Stomach (tissue), 9 donors: ENCODE results near the gene UBA1. TPM values are rescaled to one million over a fixed set of nuclear protein-coding genes. Genes with fewer than 3 reads are reported as not detected.

ENCODE experiments used
- DNase-seq, 2 donors: peaks; one replicate each; pipeline versions ENCODE4 v3.0.0 to v3.0.0-alpha.2; 2013 to 2019
- H3K27ac ChIP-seq, 5 donors: fragments of 200-600 bp in 4 of 5; sonication (generic) in 4 of 5; one replicate each; pipeline ENCODE4 v1.5.1; 2013 to 2019; ENCODE audit warnings: mild to moderate bottlenecking in 1 of 5, moderate library complexity in 1 of 5
- H3K27me3 ChIP-seq, 3 donors: fragments of 200-600 bp; sonication (generic); one replicate each; pipeline ENCODE4 v1.5.1; 2017 to 2019; ENCODE audit warnings: mixed run types in 1 of 3
- H3K36me3 ChIP-seq, 4 donors: fragments of 200-600 bp; sonication (generic); 1 replicate in 3 of 4; 2 replicates in 1 of 4; pipeline ENCODE4 v1.5.1; 2016 to 2019
- H3K4me1 ChIP-seq, 4 donors: fragments of 200-600 bp; sonication (generic); one replicate each; pipeline ENCODE4 v1.5.1; 2016 to 2019
- H3K4me3 ChIP-seq, 4 donors: fragments of 200-600 bp; sonication (generic) in 3 of 4; one replicate each; pipeline ENCODE4 v1.5.1; 2016 to 2019; ENCODE audit warnings: mild to moderate bottlenecking in 1 of 4
- H3K9me3 ChIP-seq, 4 donors: fragments of 200-600 bp; sonication (generic); one replicate each; pipeline ENCODE4 v1.5.1; 2016 to 2019
- CTCF ChIP-seq, 7 experiments: fragments of 450-650 bp in 4 of 7; fragments of 200-600 bp in 3 of 7; sonication (generic) in 3 of 7; IDR thresholded peaks; one replicate each; pipeline ENCODE4 v1.5.1; 2016 to 2019; ENCODE audit warnings: antibody characterized with exemption in 7 of 7, control low read depth in 2 of 7, mild to moderate bottlenecking in 1 of 7
- EP300 ChIP-seq: sonication (generic); formaldehyde crosslinking; IDR thresholded peaks from one replicate; pipeline ENCODE4 v1.6.1; 2017; ENCODE audit warnings: antibody characterized with exemption
- POLR2A ChIP-seq, 4 donors: fragments of 450-650 bp; IDR thresholded peaks; one replicate each; pipeline ENCODE4 v1.6.1; 2016; ENCODE audit warnings: antibody characterized with exemption in 4 of 4, control low read depth in 2 of 4, mild to moderate bottlenecking in 1 of 4, moderate library complexity in 1 of 4
- POLR2AphosphoS5 ChIP-seq, 3 donors: sonication (generic); formaldehyde crosslinking; IDR thresholded peaks; one replicate each; pipeline ENCODE4 v1.6.1; 2016; ENCODE audit warnings: antibody characterized with exemption in 3 of 3
- WGBS, 5 donors: extraction: QIAGEN DNeasy Blood & Tissue Kit in 3 of 5; methylation state at CpG; one replicate each; pipeline versions ENCODE4 v1.1.5 to v1.1.7; 2013 to 2018; 5-methylcytosine and 5-hydroxymethylcytosine counted together
- intact Hi-C: fragments of 100-400 bp; cut with DNase I; formaldehyde crosslinking; loops from one replicate; pipeline ENCODE4 v1.15.1; 2023; ENCODE audit warnings: low total_unique reads
- polyA plus RNA-seq, 3 donors: library from polyadenylated mRNA; stranded (reverse); fragments of 200-250 nt; gene quantifications; one replicate each; pipeline ENCODE4 v1.2.3, GENCODE V29; 2013
- total RNA-seq, 5 donors: library from RNA; depleted of rRNA; stranded (reverse); fragments of >200 nt; gene quantifications; one replicate each; pipeline versions ENCODE4 v1.1.0 to v1.2.3, GENCODE V29; 2014 to 2016
- donor health status: healthy with polysubstance abuse.
- donor health status: Bipolar disorder and iron deficiency.
- donor health status: healthy.

Gene UBA1
- total and polyA plus RNA-seq, 8 donors, result 59.3 to 278 (median 86.9) TPM

- H3K36me3 ChIP-seq, result peaks cover 29 to 43% (median 39%) of the 10 kb centered on the region in 4 donors
- H3K27me3 ChIP-seq, result no peaks in the 10 kb centered on the region
- DNase-seq, result no peak
- H3K4me3 ChIP-seq, result no peak overlapping the region
- H3K27ac ChIP-seq, result no peak overlapping the region
- intact Hi-C loops, result no loop called here
- no peaks in the 10 kb centered on the region for H3K9me3 ChIP-seq
- TF ChIP-seq EP300 (no peak), CTCF (IDR thresholded peaks at IDR 0.05) (no peak), POLR2A (IDR thresholded peaks at IDR 0.05) (no peak), POLR2AphosphoS5 (IDR thresholded peaks at IDR 0.05) (no peak)
- peaks cover 0 to 40% (median 29%) of the 10 kb centered on the region in 4 donors for H3K4me1 ChIP-seq
- 56 to 75% (median 71%) methylated on average over 4 of the region's 4 CpGs for WGBS, 5 donors
Measured at GRCh38 chrX:47221756-47222155, 28.1 kb downstream of the UBA1 start.

DNA sequence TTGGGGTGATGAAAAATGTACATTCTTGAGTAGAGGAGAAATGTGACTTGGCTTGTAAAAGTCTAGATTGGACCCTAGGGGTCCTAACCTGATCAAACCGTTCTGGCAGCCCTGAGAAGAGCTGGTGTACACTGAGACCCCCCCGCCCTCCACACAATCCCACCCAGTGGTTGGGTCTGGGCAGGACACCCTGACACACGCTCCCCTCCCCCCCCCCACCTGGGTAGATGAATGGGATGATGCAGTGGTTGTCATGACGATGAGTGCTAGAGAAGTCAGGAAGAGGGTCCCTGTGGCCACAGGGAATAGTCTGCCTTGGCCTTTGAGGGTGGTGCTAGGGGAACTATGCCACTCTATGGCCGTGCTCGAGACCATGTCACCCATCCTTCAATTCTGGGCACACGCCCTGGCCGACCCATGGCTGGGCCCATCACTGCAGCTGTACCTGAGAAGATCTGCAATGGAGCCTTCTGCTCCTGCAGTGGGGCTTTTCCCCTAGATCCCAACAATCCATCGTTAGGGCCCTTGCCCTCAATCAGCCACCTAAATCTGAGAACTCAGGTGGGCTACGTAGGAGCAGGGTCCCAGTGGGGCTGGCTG is 29.2 kb downstream of the UBA1 start:
- H3K4me3 ChIP-seq, result no peak overlapping the region
- intact Hi-C loops, result no loop called here
- TF ChIP-seq EP300 (no peak), POLR2A (IDR thresholded peaks at IDR 0.05) (no peak), CTCF (IDR thresholded peaks at IDR 0.05) (no peak), POLR2AphosphoS5 (IDR thresholded peaks at IDR 0.05) (no peak)
- no peak overlapping the region for H3K27ac ChIP-seq
- peaks cover 0 to 32% (median 22%) of the 10 kb centered on the region in 4 donors for H3K4me1 ChIP-seq
- WGBS, 5 donors, result 83 to 92% (median 85%) methylated on average over 4 to 10 of the region's 10 CpGs
- DNase-seq, result no peak
- no peaks in the 10 kb centered on the region for H3K9me3 ChIP-seq
- H3K36me3 ChIP-seq, result peaks cover 31 to 53% (median 49%) of the 10 kb centered on the region in 4 donors
- H3K27me3 ChIP-seq, result no peaks in the 10 kb centered on the region

DNA sequence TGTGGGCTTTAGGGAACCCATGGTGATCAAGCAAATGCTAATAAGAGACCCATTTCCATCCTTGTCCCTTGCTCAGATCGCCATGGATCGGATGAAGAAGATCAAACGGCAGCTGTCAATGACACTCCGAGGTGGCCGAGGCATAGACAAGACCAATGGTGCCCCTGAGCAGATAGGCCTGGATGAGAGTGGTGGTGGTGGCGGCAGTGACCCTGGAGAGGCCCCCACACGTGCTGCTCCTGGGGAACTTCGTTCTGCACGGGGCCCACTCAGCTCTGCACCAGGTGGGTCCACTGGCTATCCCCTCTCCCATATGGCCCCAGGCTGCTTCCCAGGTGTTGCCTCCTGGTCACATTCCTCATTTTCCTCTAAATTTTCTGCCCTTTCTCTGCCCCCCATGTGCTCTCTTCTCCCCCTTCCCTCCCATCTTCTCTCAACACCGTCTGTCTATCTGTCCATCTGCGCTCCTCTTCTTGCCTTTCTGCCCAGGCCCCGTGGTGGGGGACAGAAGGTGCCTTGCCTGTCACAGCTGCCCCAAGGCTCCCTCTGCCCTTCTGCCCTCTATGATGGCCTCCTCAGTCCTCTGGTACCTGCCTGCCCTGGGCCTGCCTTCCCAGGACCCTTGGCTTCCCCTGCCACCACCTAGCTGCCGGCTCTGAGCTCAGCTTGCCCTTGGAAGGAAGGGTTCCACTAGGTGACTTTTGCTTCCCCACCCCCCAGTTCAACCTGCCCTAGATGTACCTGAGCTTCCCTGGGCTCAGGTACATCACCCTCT is 30.0 kb downstream of the UBA1 start:
- H3K4me1 ChIP-seq, result peaks cover 0 to 32% (median 22%) of the 10 kb centered on the region in 4 donors
- H3K36me3 ChIP-seq, result peaks cover 34 to 61% (median 55%) of the 10 kb centered on the region in 4 donors
- TF ChIP-seq POLR2A (IDR thresholded peaks at IDR 0.05), result no peak
- TF ChIP-seq CTCF (IDR thresholded peaks at IDR 0.05), result no peak
- no peak for TF ChIP-seq POLR2AphosphoS5 (IDR thresholded peaks at IDR 0.05)
- TF ChIP-seq EP300, result no peak
- no peak overlapping the region for H3K27ac ChIP-seq
- no peak for DNase-seq
- intact Hi-C loops, result no loop called here
- 87 to 100% (median 93%) methylated on average over 6 to 13 of the region's 13 CpGs for WGBS, 5 donors
- no peaks in the 10 kb centered on the region for H3K27me3 ChIP-seq
- no peaks in the 10 kb centered on the region for H3K9me3 ChIP-seq
- no peak overlapping the region for H3K4me3 ChIP-seq

DNA sequence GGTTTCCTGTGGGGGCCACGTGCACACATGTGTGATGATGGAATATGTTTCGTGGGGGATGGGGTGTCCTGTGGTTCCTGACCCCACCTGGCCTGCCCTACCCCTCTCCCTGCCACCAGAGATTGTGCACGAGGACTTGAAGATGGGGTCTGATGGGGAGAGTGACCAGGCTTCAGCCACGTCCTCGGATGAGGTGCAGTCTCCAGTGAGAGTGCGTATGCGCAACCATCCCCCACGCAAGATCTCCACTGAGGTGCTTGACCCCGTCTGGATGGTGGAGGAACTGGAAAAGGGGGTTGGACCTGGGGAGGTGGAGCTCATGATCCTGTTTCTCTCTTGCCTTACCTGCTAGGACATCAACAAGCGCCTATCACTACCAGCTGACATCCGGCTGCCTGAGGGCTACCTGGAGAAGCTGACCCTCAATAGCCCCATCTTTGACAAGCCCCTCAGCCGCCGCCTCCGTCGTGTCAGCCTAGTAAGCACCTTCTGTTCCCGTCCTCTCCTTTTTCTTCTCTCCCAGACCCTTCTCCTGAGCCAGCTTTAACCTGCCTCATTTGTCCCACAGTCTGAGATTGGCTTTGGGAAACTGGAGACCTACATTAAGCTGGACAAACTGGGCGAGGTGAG is 30.8 kb downstream of the UBA1 start:
- intact Hi-C loops, result no loop called here
- DNase-seq, result no peak
- no peaks in the 10 kb centered on the region for H3K27me3 ChIP-seq
- no peaks in the 10 kb centered on the region for H3K9me3 ChIP-seq
- H3K4me3 ChIP-seq, result no peak overlapping the region
- 88 to 97% (median 92%) methylated on average over 6 to 17 of the region's 17 CpGs for WGBS, 5 donors
- TF ChIP-seq CTCF (IDR thresholded peaks at IDR 0.05) (no peak), POLR2A (IDR thresholded peaks at IDR 0.05) (no peak), POLR2AphosphoS5 (IDR thresholded peaks at IDR 0.05) (no peak), EP300 (no peak)
- no peak overlapping the region for H3K27ac ChIP-seq
- H3K36me3 ChIP-seq, result peaks cover 39 to 68% (median 62%) of the 10 kb centered on the region in 4 donors
- H3K4me1 ChIP-seq, result peaks cover 0 to 24% (median 20%) of the 10 kb centered on the region in 4 donors
